HUES64 (cell line): Measurements from ENCODE around the gene FNIP1. TPM values are rescaled to one million over a fixed set of nuclear protein-coding genes. Genes with fewer than 3 reads are reported as not detected.
A peak's percentile ranks its signal among the peaks of the same experiment; 100 is the strongest.
"Not testable (repeated sequence)": the region's sequence is repeated elsewhere in the genome, so short reads cannot be mapped to it uniquely, and the experiment has no call there.

ENCODE experiments used
- H3K27ac ChIP-seq: 2 replicates; pipeline ENCODE4 v1.7.0; 2013; ENCODE audit warnings: low read depth, low read length, inconsistent platforms
- H3K27me3 ChIP-seq: 2 replicates; pipeline ENCODE4 v1.6.1; 2013; ENCODE audit warnings: mild to moderate bottlenecking, low read length; ENCODE audit not compliant: insufficient read depth
- H3K36me3 ChIP-seq: 2 replicates; pipeline ENCODE4 v1.6.1; 2013; ENCODE audit warnings: mild to moderate bottlenecking, low read length; ENCODE audit not compliant: insufficient read depth
- H3K4me1 ChIP-seq: 2 replicates; pipeline ENCODE4 v1.6.1; 2013; ENCODE audit warnings: mild to moderate bottlenecking, low read length, moderate library complexity; ENCODE audit not compliant: insufficient read depth
- H3K4me3 ChIP-seq: 2 replicates; pipeline ENCODE4 v1.5.1; 2013; ENCODE audit warnings: mild to moderate bottlenecking, low read length, moderate library complexity
- H3K9ac ChIP-seq: 2 replicates; pipeline ENCODE4 v1.6.1; 2013; ENCODE audit warnings: mild to moderate bottlenecking, low read depth, low read length
- H3K9me3 ChIP-seq: 2 replicates; pipeline ENCODE4 v1.6.1; 2013; ENCODE audit warnings: low read depth, low read length; ENCODE audit not compliant: insufficient read depth
- WGBS: fragments of 150-250, 120-280 bp; methylation state at CpG from one replicate; pipeline ENCODE4 v1.1.7; 2013; ENCODE audit warnings: missing lambda C conversion rate; 5-methylcytosine and 5-hydroxymethylcytosine counted together
- polyA plus RNA-seq, 2 experiments: library from polyadenylated mRNA; stranded (reverse); fragments of 50-300 nt; gene quantifications; one replicate each; pipeline ENCODE4 v1.2.3, GENCODE V29; 2013

The FNIP1 gene
- polyA plus RNA-seq (2013, experiment 1 of 2): 5.7 TPM
- polyA plus RNA-seq (2013, experiment 2 of 2): 6.3 TPM

DNA sequence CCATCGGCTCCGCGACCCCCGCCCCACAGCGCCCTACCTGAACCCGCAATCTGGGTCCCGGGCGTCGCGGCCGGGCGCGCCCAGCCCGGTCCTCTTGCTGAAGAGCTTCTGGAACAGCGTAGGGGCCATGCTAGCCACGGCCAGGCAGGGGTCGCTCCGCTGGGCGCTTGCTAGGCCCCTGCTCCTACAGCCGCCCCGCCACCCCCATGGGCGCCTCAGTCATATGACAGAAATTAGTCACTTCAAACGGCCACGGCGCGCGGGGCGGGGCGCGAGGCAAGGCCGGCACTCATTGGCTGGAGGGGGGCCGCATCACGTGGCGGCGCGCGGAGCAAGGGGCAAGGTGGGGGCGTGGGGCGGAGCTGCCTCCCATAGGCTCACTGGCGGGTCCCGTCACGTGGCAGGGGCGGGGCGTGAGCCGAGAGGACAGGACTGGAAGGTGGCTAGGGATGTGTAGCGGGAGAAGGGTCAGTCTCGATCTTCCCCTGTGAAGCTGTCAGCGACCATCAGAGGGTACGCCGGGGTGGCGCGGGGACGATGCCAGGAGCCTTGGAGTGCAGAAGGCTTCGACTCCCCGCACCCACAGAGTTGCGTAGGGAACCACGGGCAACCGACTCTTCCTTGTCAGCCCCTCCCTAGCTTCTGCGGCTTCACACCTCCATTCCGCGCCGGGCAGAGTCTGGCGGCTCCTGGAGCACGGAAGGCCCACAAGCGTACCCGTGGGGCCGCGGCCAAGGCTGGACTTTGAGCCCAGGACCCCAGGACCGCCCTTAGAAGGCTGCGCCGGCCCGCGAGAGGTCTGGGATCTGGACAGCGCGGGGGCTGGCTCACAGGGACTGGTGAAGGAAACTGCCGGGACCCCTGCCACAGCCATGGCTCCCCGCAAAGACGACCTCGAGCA is at the start of gene FNIP1:
Gene FNIP1 (minus strand): TSS at position 225 of the 901 bp plus-strand sequence. CDS start 96 bp downstream, at position 129.
- peak within 1 kb of the TSS; percentile 83 for H3K9ac ChIP-seq
- peak within 1 kb of the TSS; percentile 84 for H3K27ac ChIP-seq
- WGBS: 1% methylated on average over 79 of the region's 79 CpGs
- no peaks in the 10 kb centered on the region for H3K36me3 ChIP-seq
- H3K9me3 ChIP-seq: no peaks in the 10 kb centered on the region
- peak within 1 kb of the TSS; percentile 71 for H3K4me3 ChIP-seq
- peaks cover 19% of the 10 kb centered on the region; the same call in 1 of the 2 replicates for H3K27me3 ChIP-seq
- H3K4me1 ChIP-seq: no peaks in the 10 kb centered on the region

DNA sequence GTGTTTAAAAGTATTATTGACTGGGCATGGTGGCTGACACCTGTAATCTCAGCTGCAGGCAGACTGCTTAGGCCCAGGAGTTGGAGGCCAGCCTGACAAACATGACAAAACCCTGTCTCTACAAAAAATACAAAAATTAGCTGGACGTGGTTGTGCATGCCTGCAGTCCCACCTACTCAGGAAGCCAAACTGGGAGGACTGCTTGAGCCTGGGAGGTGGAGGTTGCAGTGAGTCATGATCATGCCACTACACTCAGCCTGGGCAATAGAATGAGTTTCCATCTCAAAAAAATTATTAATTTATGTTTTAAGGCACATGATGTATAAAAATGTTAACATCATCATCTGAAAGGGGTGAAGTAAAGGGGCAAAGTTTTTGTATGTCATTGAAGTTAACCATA is 49.7 kb upstream of the FNIP1 start:
- no peak overlapping the region for H3K9ac ChIP-seq
- H3K36me3 ChIP-seq: no peaks in the 10 kb centered on the region
- H3K9me3 ChIP-seq: peaks cover 57% of the 10 kb centered on the region
- no peak overlapping the region for H3K4me3 ChIP-seq
- no peaks in the 10 kb centered on the region for H3K4me1 ChIP-seq
- H3K27ac ChIP-seq: no peak overlapping the region
- WGBS: 88% methylated on average over 1 of the region's 1 CpG
- no peaks in the 10 kb centered on the region for H3K27me3 ChIP-seq

DNA sequence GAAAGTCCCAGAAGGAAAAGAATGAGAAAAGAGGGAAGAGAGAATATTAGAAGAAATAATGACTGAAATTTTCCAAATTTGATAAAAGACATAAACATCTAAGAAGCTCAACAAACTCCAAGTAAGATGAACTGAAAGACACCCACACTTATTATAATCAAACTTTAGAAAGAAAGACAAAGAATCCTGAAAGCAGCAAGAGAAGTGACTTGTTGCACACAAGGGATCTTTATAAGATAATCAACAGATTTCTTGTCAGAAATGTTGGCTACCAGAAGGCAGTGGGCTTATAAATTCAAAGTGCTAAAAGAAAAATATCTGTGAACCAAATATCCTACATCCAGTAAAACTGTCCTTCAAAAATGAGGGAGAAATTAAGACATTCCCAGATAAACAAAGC is 49.0 kb upstream of the FNIP1 start:
- Histone ChIP-seq H3K27me3 (no peaks in the 10 kb centered on the region), H3K27ac (no peak overlapping the region), H3K36me3 (no peaks in the 10 kb centered on the region), H3K9ac (no peak overlapping the region), H3K4me3 (no peak overlapping the region), H3K4me1 (no peaks in the 10 kb centered on the region), H3K9me3 (peaks cover 57% of the 10 kb centered on the region)

DNA sequence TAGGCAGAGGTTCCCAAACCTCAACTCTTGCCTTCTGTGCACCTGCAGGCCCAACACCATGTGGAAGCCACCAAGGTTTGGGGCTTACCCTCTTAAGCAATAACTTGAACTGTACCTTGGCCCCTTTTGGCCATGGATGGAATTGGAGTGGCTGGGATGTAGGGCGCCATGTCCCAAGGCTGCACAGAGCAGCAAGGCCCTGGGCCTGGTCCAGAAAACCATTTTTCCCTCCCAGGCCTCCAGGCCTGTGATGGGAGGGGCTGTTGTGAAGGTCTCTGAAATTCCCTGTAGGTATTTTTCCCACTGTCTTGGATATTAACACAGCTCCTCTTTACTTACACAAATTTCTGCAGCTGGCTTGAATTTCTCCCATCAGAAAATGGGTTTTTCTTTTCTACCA is 46.2 kb upstream of the FNIP1 start:
- not testable (repeated sequence) for H3K4me3 ChIP-seq, H3K27ac ChIP-seq, H3K27me3 ChIP-seq, H3K4me1 ChIP-seq, H3K9ac ChIP-seq, H3K36me3 ChIP-seq
- WGBS: 91% methylated on average over 1 of the region's 1 CpG
- peaks cover 53% of the 10 kb centered on the region for H3K9me3 ChIP-seq

DNA sequence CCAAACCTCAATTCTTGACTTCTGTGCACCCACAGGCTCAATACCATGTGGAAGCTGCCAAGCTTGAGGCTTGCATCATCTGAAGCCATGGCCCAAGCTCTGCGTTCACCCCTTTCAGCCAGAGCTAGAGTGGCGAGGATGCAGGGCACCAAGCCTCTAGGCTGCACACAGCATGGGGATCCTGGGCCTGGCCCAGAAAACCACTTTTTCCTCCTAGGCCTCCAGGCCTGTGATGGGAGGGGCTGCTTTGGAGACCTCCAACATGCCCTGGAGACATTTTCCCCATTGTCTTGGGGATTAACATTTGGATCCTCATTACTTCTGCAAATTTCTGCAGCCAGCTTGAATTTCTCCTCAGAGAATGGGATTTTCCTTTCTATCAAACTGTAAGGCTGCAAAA is 35.9 kb upstream of the FNIP1 start:
- not testable (repeated sequence) for H3K4me3 ChIP-seq, H3K9me3 ChIP-seq, H3K9ac ChIP-seq, H3K4me1 ChIP-seq, H3K36me3 ChIP-seq, H3K27me3 ChIP-seq, H3K27ac ChIP-seq
- 92% methylated on average over 2 of the region's 2 CpGs for WGBS

DNA sequence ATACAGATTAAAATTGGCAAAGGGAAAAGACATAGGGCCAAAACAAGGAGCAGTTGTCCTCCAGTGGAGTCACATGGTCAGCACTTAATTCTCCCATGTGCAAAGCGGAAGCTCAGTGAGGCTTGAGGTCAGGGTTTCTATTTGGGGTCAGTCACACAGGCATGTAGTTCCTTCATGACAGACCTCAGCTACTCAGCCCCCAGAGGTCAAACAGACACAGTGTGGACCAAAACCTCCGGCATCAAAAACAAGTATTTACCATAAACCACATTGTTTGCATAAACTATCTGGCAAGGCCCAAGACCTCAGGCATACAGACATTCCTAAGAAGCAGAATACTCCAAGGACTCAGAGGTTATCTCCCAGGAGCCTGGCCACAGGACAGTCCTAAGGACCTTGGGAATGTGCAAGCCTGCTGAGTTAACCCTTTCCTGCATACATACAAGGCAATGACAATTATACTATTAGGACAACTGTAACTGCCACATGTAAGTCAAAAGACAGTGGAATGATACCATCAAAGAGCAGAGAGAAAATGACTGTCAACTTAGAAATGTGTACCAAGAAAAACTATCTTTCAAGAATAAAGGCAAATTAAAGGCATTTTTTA is 28.7 kb upstream of the FNIP1 start:
- no peak overlapping the region for H3K4me3 ChIP-seq
- 0 out of 2 replicates have a peak, but pooled peaks cover 3% of the 10 kb centered on the region for H3K9me3 ChIP-seq
- 81% methylated on average over 2 of the region's 2 CpGs for WGBS
- H3K27ac ChIP-seq: no peak overlapping the region
- no peak overlapping the region for H3K9ac ChIP-seq
- no peaks in the 10 kb centered on the region for H3K36me3 ChIP-seq
- no peaks in the 10 kb centered on the region for H3K4me1 ChIP-seq
- H3K27me3 ChIP-seq: no peaks in the 10 kb centered on the region

DNA sequence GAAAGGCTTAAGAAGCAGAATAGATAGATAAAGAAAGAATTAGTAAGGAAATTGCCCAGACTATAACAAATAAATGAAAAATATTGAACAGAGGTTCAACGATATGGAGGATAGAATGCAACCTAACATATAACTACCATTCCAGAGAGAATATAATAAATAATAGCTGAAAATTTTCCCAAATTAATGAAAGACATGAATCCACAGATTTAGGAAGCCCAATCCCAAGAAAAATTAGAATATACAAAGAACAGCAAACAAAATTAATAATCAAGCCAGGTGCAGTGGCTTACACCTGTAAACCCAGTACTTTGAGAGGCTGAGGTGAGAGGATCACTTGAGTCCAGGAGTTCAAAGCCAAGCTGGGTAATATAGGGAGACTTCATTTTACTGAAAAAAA is 27.8 kb upstream of the FNIP1 start:
- H3K27ac ChIP-seq: no peak overlapping the region

DNA sequence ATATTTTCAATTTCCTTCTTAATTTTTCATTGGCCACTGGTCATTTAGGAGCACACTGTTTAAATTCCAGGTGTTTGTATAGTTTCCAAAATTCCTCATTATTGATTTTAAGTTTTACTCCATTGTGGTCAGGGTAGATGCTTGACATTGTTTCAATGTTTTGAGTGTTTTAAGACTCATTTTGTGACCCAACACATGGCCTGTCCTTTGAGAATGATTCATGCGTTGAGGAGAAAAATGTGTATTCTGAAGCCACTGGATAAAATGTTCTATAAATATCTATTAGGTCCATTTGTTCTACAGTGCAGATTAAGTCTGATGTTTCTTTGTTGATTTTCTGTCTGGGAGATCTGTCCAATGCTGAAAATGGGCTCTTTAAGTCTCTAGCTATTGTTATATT is 24.4 kb upstream of the FNIP1 start:
- H3K4me3 ChIP-seq: no peak overlapping the region
- H3K27ac ChIP-seq: no peak overlapping the region
- no peaks in the 10 kb centered on the region for H3K4me1 ChIP-seq
- H3K9ac ChIP-seq: no peak overlapping the region
- no peaks in the 10 kb centered on the region for H3K27me3 ChIP-seq
- H3K36me3 ChIP-seq: no peaks in the 10 kb centered on the region
- no peaks in the 10 kb centered on the region for H3K9me3 ChIP-seq
- WGBS: no CpG with 5 or more reads among the region's 1 CpG

More for the DNA sequence above, 27.8 kb upstream of the FNIP1 start:
- Histone ChIP-seq H3K27me3 (no peaks in the 10 kb centered on the region), H3K4me3 (no peak overlapping the region), H3K4me1 (no peaks in the 10 kb centered on the region), H3K9me3 (0 out of 2 replicates have a peak, but pooled peaks cover 3% of the 10 kb centered on the region), H3K9ac (no peak overlapping the region), H3K36me3 (no peaks in the 10 kb centered on the region)
- no CpG with 5 or more reads among the region's 1 CpG for WGBS

DNA sequence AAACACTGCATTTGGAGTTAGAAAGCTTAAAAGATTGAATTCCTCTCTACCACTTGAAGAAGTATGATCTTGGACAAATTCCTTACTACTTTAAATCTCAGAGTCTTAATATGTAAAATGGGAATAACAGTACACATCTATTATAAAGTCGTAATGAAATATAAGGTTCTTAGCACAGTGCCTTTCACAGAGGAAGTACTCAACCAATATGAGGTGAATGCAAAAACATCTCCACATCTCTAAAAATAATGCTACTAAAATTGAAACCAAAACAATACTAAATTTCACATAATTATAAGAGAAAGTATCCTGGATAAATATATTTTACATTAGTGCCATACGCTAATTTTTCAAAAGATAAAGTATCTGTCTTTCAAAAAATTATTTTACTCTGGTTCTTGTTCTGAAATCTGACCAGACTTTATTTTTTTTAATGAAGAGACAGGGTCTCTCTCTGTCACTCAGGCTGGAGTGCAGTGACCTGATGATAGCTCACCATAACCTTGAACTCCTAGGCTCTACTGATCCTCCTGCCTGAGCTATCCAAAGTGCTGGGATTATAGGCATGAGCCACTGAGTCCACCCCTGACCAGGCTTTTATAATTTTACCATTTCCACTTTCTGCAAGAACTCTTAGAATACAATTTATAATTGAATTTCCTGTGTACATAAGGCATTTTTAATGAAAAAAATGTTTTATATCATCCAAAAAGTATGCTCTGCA is 21.3 kb upstream of the FNIP1 start:
- no peak overlapping the region for H3K9ac ChIP-seq
- no peaks in the 10 kb centered on the region for H3K27me3 ChIP-seq
- no peak overlapping the region for H3K27ac ChIP-seq
- no peaks in the 10 kb centered on the region for H3K9me3 ChIP-seq
- WGBS: 100% methylated on average over 1 of the region's 2 CpGs
- no peak overlapping the region for H3K4me3 ChIP-seq
- H3K4me1 ChIP-seq: no peaks in the 10 kb centered on the region
- no peaks in the 10 kb centered on the region for H3K36me3 ChIP-seq

DNA sequence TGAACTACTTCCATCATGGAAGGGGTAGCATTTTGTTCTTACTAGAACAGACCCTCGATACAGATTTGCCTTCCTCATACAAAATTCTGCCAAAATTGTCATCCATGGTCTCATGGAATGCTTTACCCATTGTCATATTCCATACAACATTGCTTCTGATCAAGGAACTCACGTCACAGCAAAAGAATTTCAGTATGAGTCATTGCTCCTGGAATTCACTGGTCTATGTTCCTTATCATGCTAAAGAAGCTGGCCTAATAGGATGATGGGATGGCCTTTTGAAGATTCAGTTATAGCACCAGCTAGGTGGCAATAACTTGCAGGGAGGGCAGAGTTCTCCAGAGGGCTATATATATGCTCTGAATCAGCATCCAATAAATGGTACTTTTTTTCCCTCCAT is 18.2 kb upstream of the FNIP1 start:
- Histone ChIP-seq H3K9me3 (no peaks in the 10 kb centered on the region), H3K9ac (no peak overlapping the region), H3K27ac (no peak overlapping the region), H3K36me3 (no peaks in the 10 kb centered on the region), H3K4me1 (no peaks in the 10 kb centered on the region), H3K27me3 (no peaks in the 10 kb centered on the region), H3K4me3 (no peak overlapping the region)
- 66% methylated on average over 2 of the region's 2 CpGs for WGBS
